ENCODE data around the gene SLC45A2.

- TF ChIP-seq CTCF (IDR thresholded peaks at IDR 0.05; ENCODE audit: control extremely low read depth in 1 of 3, insufficient read depth in 1 of 3, low read depth in 1 of 3, low read length in 3 of 3) (no peak), RFX5 (IDR thresholded peaks at IDR 0.05; ENCODE audit: borderline replicate concordance, low read depth, low read length) (no peak), GTF2F1 (IDR thresholded peaks at IDR 0.05; ENCODE audit: borderline replicate concordance, low read depth, low read length) (no peak), JUND (IDR thresholded peaks at IDR 0.05; ENCODE audit: low read length) (no peak), CHD7 (IDR thresholded peaks at IDR 0.05; ENCODE audit: insufficient replicate concordance, low read length) (no peak), JUN (IDR thresholded peaks at IDR 0.05; ENCODE audit: low read depth, low read length) (no peak)
These were observed 26.8 kb downstream of the SLC45A2 start for GRCh38 chr5:33957577-33958150.
